H1 (cell line): ENCODE results near the gene USH1G. TPM values are rescaled to one million over a fixed set of nuclear protein-coding genes. Genes with fewer than 3 reads are reported as not detected.

Experiments used
- CTCF ChIA-PET: fragments of 300-600 bp; sonication (Branson Sonifier 250); formaldehyde crosslinking; loops from one replicate; lab custom pipeline; 2021; ENCODE audit not compliant: partially characterized antibody; lab: Charles Lee
- POLR2A ChIA-PET: fragments of 300-600 bp; sonication (Branson Sonifier 250); formaldehyde crosslinking; loops from one replicate; lab custom pipeline; 2021; ENCODE audit warnings: inconsistent platforms; ENCODE audit not compliant: partially characterized antibody; lab: Charles Lee
- DNase-seq, 2 experiments: peaks; one replicate each; pipeline versions ENCODE4 v3.0.0 to v3.0.0-alpha.2; 2010 to 2022; ENCODE audit warnings: low spot score in 2 of 2, low read depth in 1 of 2, mixed read lengths in 1 of 2
- FAIRE-seq: peaks from 2 replicates; lab custom pipeline; 2011; peaks lifted over from hg19 to GRCh38; lab: Jason Lieb, UNC
- H2AFZ ChIP-seq: 2 replicates; pipeline ENCODE4 v1.8.1; 2012; ENCODE audit warnings: low read length, inconsistent platforms
- H2AK5ac ChIP-seq: 2 replicates; pipeline ENCODE4 v1.6.1; 2013; ENCODE audit warnings: low read depth, low read length
- H2BK120ac ChIP-seq: replicated peaks from 2 replicates; pipeline ENCODE3; 2013; ENCODE audit warnings: low read depth, low read length, inconsistent platforms
- H2BK12ac ChIP-seq: 2 replicates; pipeline ENCODE4 v1.6.1; 2013; ENCODE audit warnings: low read depth, low read length
- H2BK15ac ChIP-seq: 2 replicates; pipeline ENCODE4 v1.6.1; 2013; ENCODE audit warnings: low read length
- H2BK20ac ChIP-seq: 2 replicates; pipeline ENCODE4 v1.6.1; 2013; ENCODE audit warnings: low read length
- H2BK5ac ChIP-seq: 2 replicates; pipeline ENCODE4 v1.6.1; 2013; ENCODE audit warnings: low read depth, low read length
- H3K14ac ChIP-seq: 2 replicates; pipeline ENCODE4 v1.6.1; 2013; ENCODE audit warnings: inconsistent platforms; ENCODE audit not compliant: insufficient read length
- H3K18ac ChIP-seq: 2 replicates; pipeline ENCODE4 v1.6.1; 2013; ENCODE audit warnings: low read length; ENCODE audit errors: extremely low read depth
- H3K23ac ChIP-seq: 2 replicates; pipeline ENCODE4 v1.6.1; 2013; ENCODE audit warnings: inconsistent platforms; ENCODE audit not compliant: insufficient read length
- H3K23me2 ChIP-seq: 2 replicates; pipeline ENCODE4 v1.6.1; 2013; ENCODE audit warnings: low read depth, low read length
- H3K27ac ChIP-seq: 2 replicates; pipeline ENCODE4 v1.6.1; 2011; ENCODE audit warnings: low read depth, low read length, inconsistent platforms
- H3K27me3 ChIP-seq, 4 experiments: replicated peaks in 1 of 4; 1 replicate in 1 of 4; 2 replicates in 3 of 4; pipeline versions ENCODE4 v1.6.1 to v1.8.1; 2011 to 2013; ENCODE audit warnings: low read length in 3 of 4, mild to moderate bottlenecking in 3 of 4, inconsistent platforms in 2 of 4, mixed read lengths in 2 of 4, moderate library complexity in 1 of 4; ENCODE audit not compliant: control insufficient read depth in 3 of 4, insufficient read depth in 3 of 4; ENCODE audit errors: extremely low read depth in 1 of 4
- H3K36me3 ChIP-seq, 4 experiments: 2 replicates each; pipeline versions ENCODE4 v1.6.1 to v1.8.1; 2011 to 2013; ENCODE audit warnings: mild to moderate bottlenecking in 4 of 4, low read length in 3 of 4, moderate library complexity in 2 of 4, control low read depth in 1 of 4, inconsistent platforms in 1 of 4; ENCODE audit not compliant: insufficient read depth in 4 of 4, control insufficient read depth in 2 of 4
- H3K4ac ChIP-seq: replicated peaks from 2 replicates; pipeline ENCODE3; 2013; ENCODE audit warnings: low read length, low read depth, mixed read lengths, inconsistent platforms; ENCODE audit not compliant: insufficient read length
- H3K4me1 ChIP-seq, 4 experiments: replicated peaks in 1 of 4; 1 replicate in 1 of 4; 2 replicates in 3 of 4; pipeline versions ENCODE4 v1.6.1 to v1.8.1; 2011 to 2013; ENCODE audit warnings: low read length in 3 of 4, inconsistent platforms in 2 of 4, mixed read lengths in 1 of 4; ENCODE audit not compliant: insufficient read depth in 4 of 4, control insufficient read depth in 3 of 4
- H3K4me2 ChIP-seq, 2 experiments: 2 replicates each; pipeline versions ENCODE4 v1.6.1 to v1.8.1; 2011 to 2013; ENCODE audit warnings: low read depth in 2 of 2, low read length in 2 of 2, control low read depth in 1 of 2, inconsistent platforms in 1 of 2, mild to moderate bottlenecking in 1 of 2; ENCODE audit not compliant: insufficient read depth in 1 of 2
- H3K4me3 ChIP-seq, 4 experiments: fragments of 200-600, 300-600 bp in 1 of 4; sonication (generic), shearing (Covaris generic), sonication (Bioruptor Twin) in 1 of 4; 2 replicates each; pipeline versions ENCODE4 v1.5.1 to v1.8.1; 2011 to 2016; ENCODE audit warnings: low read length in 4 of 4, low read depth in 3 of 4, control low read depth in 2 of 4, inconsistent platforms in 2 of 4, mild to moderate bottlenecking in 2 of 4, mixed read lengths in 1 of 4, moderate library complexity in 1 of 4; ENCODE audit not compliant: insufficient read depth in 2 of 4; ENCODE audit errors: extremely low read depth in 1 of 4
- H3K56ac ChIP-seq: replicated peaks from 2 replicates; pipeline ENCODE3; 2013; ENCODE audit warnings: low read depth, mild to moderate bottlenecking, mixed read lengths, low read length, inconsistent platforms; ENCODE audit not compliant: insufficient read length
- H3K79me1 ChIP-seq: 2 replicates; pipeline ENCODE4 v1.6.1; 2013; ENCODE audit warnings: low read depth, low read length, control low read depth
- H3K79me2 ChIP-seq, 2 experiments: 2 replicates each; pipeline versions ENCODE4 v1.6.1 to v1.8.1; 2012 to 2013; ENCODE audit warnings: low read length in 2 of 2, mild to moderate bottlenecking in 2 of 2, inconsistent platforms in 1 of 2; ENCODE audit not compliant: insufficient read depth in 2 of 2, control insufficient read depth in 1 of 2
- H3K9ac ChIP-seq, 4 experiments: replicated peaks in 1 of 4; 1 replicate in 1 of 4; 2 replicates in 3 of 4; pipeline versions ENCODE4 v1.6.1 to v1.8.1; 2011 to 2013; ENCODE audit warnings: low read depth in 3 of 4, low read length in 3 of 4, control low read depth in 2 of 4, mild to moderate bottlenecking in 2 of 4, moderate library complexity in 2 of 4, inconsistent platforms in 1 of 4; ENCODE audit errors: extremely low read depth in 1 of 4
- H3K9me3 ChIP-seq, 2 experiments: 2 replicates each; pipeline versions ENCODE4 v1.6.1 to v1.8.1; 2012 to 2013; ENCODE audit warnings: mild to moderate bottlenecking in 2 of 2, moderate library complexity in 2 of 2, control low read depth in 1 of 2, inconsistent platforms in 1 of 2, low read depth in 1 of 2, low read length in 1 of 2, mixed read lengths in 1 of 2; ENCODE audit not compliant: insufficient read depth in 2 of 2
- H4K20me1 ChIP-seq, 2 experiments: replicated peaks in 1 of 2; 2 replicates each; pipeline versions ENCODE3 to v1.8.1; 2011 to 2013; ENCODE audit warnings: inconsistent platforms in 2 of 2, low read length in 2 of 2, mild to moderate bottlenecking in 1 of 2; ENCODE audit not compliant: insufficient read depth in 2 of 2, control insufficient read depth in 1 of 2
- H4K5ac ChIP-seq: 2 replicates; pipeline ENCODE4 v1.6.1; 2013; ENCODE audit warnings: low read length, low read depth, mixed read lengths, inconsistent platforms; ENCODE audit not compliant: insufficient read length
- H4K8ac ChIP-seq: 2 replicates; pipeline ENCODE4 v1.8.0; 2013; ENCODE audit warnings: mild to moderate bottlenecking, moderate library complexity, low read length, inconsistent platforms; ENCODE audit not compliant: insufficient read depth; ENCODE audit errors: extremely low read depth
- H4K91ac ChIP-seq: replicated peaks from 2 replicates; pipeline ENCODE3; 2013; ENCODE audit warnings: low read length, mixed read lengths, inconsistent platforms; ENCODE audit not compliant: insufficient read length
- CHD1 ChIP-seq: IDR thresholded peaks from 2 replicates; pipeline ENCODE4 v1.6.1; 2012; ENCODE audit warnings: low read depth, low read length, improper control_type of control experiment
- CREB1 ChIP-seq: IDR thresholded peaks from 2 replicates; pipeline ENCODE4 v1.6.1; 2012; ENCODE audit warnings: inconsistent platforms
- EZH2 ChIP-seq: fragments of 200-600 bp; sonication (generic); IDR thresholded peaks from 2 replicates; pipeline ENCODE4 v1.7.1; 2012; ENCODE audit warnings: low read depth, mild to moderate bottlenecking, moderate library complexity, low read length, inconsistent platforms; ENCODE audit not compliant: severe bottlenecking
- HDAC6 ChIP-seq: IDR thresholded peaks from one replicate; pipeline ENCODE4 v1.7.1; 2012; ENCODE audit warnings: low read depth, mild to moderate bottlenecking, inconsistent platforms, low read length, moderate library complexity
- MAFK ChIP-seq: IDR thresholded peaks from 2 replicates; pipeline ENCODE4 v1.6.1; 2012; ENCODE audit warnings: low read depth, mild to moderate bottlenecking, improper control_type of control experiment, low read length
- POU5F1 ChIP-seq: IDR thresholded peaks from 2 replicates; pipeline ENCODE4 v1.6.1; 2011; ENCODE audit warnings: low read depth, mild to moderate bottlenecking, low read length, moderate library complexity
- RFX5 ChIP-seq: IDR thresholded peaks from 2 replicates; pipeline ENCODE4 v1.6.1; 2011; ENCODE audit warnings: low read depth, low read length, improper control_type of control experiment, borderline replicate concordance
- RXRA ChIP-seq: IDR thresholded peaks from 2 replicates; pipeline ENCODE4 v1.6.1; 2011; ENCODE audit warnings: low read depth, mild to moderate bottlenecking, low read length, moderate library complexity; ENCODE audit not compliant: insufficient read depth
- SIRT6 ChIP-seq: IDR thresholded peaks from one replicate; pipeline ENCODE4 v1.7.1; 2012; ENCODE audit warnings: low read length, inconsistent platforms
- SIX5 ChIP-seq: IDR thresholded peaks from 2 replicates; pipeline ENCODE4 v1.6.1; 2011; ENCODE audit warnings: mild to moderate bottlenecking, low read depth, low read length
- TAF7 ChIP-seq: optimal IDR thresholded peaks from 2 replicates; pipeline ENCODE3; 2011; ENCODE audit warnings: low read depth, mild to moderate bottlenecking, inconsistent platforms, low read length, moderate library complexity, borderline replicate concordance
- TEAD4 ChIP-seq: IDR thresholded peaks from 2 replicates; pipeline ENCODE4 v1.6.1; 2012; ENCODE audit warnings: low read depth, low read length, inconsistent platforms, mixed read lengths
- WGBS, 2 experiments: shearing (Covaris generic) in 1 of 2; methylation state at CpG; one replicate each; pipeline versions ENCODE4 v1.1.6 to v1.1.7; 2013 to 2015; ENCODE audit warnings: low lambda C conversion rate in 2 of 2, mixed read lengths in 2 of 2, inconsistent platforms in 1 of 2, low coverage in 1 of 2, missing lambda C conversion rate in 1 of 2; ENCODE audit not compliant: insufficient replicate concordance in 2 of 2, insufficient coverage in 1 of 2, insufficient read length in 1 of 2; ENCODE audit errors: extremely low coverage in 1 of 2, missing lambda C conversion rate in 1 of 2; 5-methylcytosine and 5-hydroxymethylcytosine counted together
- polyA plus RNA-seq, 7 experiments: library from polyadenylated mRNA; depleted of rRNA in 3 of 7; stranded (reverse) in 5 of 7; unstranded in 2 of 7; fragments of >200 nt in 5 of 7; fragments of 200-250 nt in 2 of 7; gene quantifications; 1 replicate in 5 of 7; 2 replicates in 1 of 7; 4 replicates in 1 of 7; pipeline versions ENCODE4 v1.2.1 to v1.2.3, GENCODE V29; 2011 to 2013; ENCODE audit warnings: missing spikeins in 2 of 7, mixed read lengths in 2 of 7
- total RNA-seq: library from RNA; stranded (reverse); fragmentation: NEBNext Ultra II Directional; extraction: Animal tissue kit (Norgen Biotek cat#: 25700); gene quantifications from 2 replicates; pipeline ENCODE4 v1.2.1, GENCODE V29; 2021

Gene USH1G
- total and polyA plus RNA-seq, 2 of the 8 experiments (the other 6 are each of a cell fraction or from before 2014, with no cell fraction given) = 1.6 to 4.3 TPM

DNA sequence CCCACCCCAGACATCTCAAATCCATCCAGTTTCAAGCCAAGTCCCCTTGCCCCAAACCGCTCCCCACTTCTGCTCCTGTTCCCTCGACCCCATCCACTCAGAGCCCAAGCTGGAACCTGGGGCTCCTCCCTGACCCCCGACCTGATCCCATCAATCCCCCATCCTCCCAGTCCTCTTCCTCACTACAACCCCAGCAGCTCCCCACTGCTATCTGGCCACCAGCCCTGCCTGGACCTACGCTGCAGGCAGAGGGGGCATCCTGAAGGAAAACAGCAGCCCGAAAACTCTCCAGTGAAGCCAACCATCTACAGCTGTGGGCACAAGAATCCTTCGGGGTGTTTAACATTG lies 54.2 kb downstream of the USH1G start:
- Histone ChIP-seq H2BK12ac (no peak overlapping the region), H3K36me3 (peaks cover 0 to 3% (median 0%) of the 10 kb centered on the region in 4 experiments; a peak in 2 of 8 replicates), H4K91ac (no peak overlapping the region), H4K5ac (no peak overlapping the region), H3K9ac (no peak overlapping the region), H3K23me2 (peaks cover 10% of the 10 kb centered on the region), H3K23ac (no peak overlapping the region), H3K27me3 (peaks cover 0 to 3% (median 0%) of the 10 kb centered on the region in 4 experiments; a peak in 2 of 7 replicates), H3K9me3 (no peaks in the 10 kb centered on the region), H3K4me2 (no peak overlapping the region), H2AFZ (no peak overlapping the region), H3K79me1 (peaks cover 7% of the 10 kb centered on the region; the same call in 1 of the 2 replicates), H4K8ac (no peak overlapping the region), H3K4me1 (peaks cover 0 to 11% (median 6%) of the 10 kb centered on the region in 4 experiments; a peak in 6 of 7 replicates), H3K79me2 (no peaks in the 10 kb centered on the region; a peak in 1 of 4 replicates), H4K20me1 (peaks cover 1 to 4% of the 10 kb centered on the region in 2 experiments), H3K56ac (no peak overlapping the region), H3K4ac (no peak overlapping the region), H3K27ac (no peak overlapping the region)
- no peak for FAIRE-seq
- POLR2A ChIA-PET = interaction anchor here (1.0 to 1.2 kb wide), 2 partner anchors 22 to 77 kb away, joined by 3 read pairs; no protein-coding TSS in a partner anchor
- CTCF ChIA-PET = interaction anchor here (0.8 to 81.0 kb wide), 6 partner anchors 12 to 198 kb away, joined by 3 to 2981 read pairs (median 40); partner anchors contain the start of genes GRIN2C, NAT9, OTOP2 and USH1G
- no peak for TF ChIP-seq MAFK
- no peak for TF ChIP-seq HDAC6
- no peak for TF ChIP-seq SIRT6
- TF ChIP-seq CREB1 = no peak
- no peak for TF ChIP-seq EZH2
- TF ChIP-seq RFX5 = no peak
- no peak for TF ChIP-seq TAF7
- no peak for TF ChIP-seq SIX5
- no peak for TF ChIP-seq POU5F1
- TF ChIP-seq RXRA = no peak
- no peak for TF ChIP-seq TEAD4
- no peak for TF ChIP-seq CHD1
- TF ChIP-seq, all 59 proteins: peak for 0
- no peak overlapping the region for H3K14ac ChIP-seq
- no peak overlapping the region for H3K18ac ChIP-seq
- no peak overlapping the region for H3K4me3 ChIP-seq
- no peak overlapping the region for H2BK120ac ChIP-seq
- H2BK5ac ChIP-seq = no peak overlapping the region
- no peak overlapping the region for H2AK5ac ChIP-seq
- H2BK20ac ChIP-seq = no peak overlapping the region
- H2BK15ac ChIP-seq = no peak overlapping the region
- no peak for DNase-seq
- 86% methylated on average over 6 of the region's 6 CpGs; no CpG with 5 or more reads in 1 of the 2 experiments for WGBS, 2 experiments
